ENCODE data around the gene DCLRE1C. TPM values are rescaled to one million over a fixed set of nuclear protein-coding genes. Genes with fewer than 3 reads are reported as not detected.

DCLRE1C gene
- total RNA-seq, 2 donors from 2014 or later, result 11.5 to 20.8 TPM

DNA sequence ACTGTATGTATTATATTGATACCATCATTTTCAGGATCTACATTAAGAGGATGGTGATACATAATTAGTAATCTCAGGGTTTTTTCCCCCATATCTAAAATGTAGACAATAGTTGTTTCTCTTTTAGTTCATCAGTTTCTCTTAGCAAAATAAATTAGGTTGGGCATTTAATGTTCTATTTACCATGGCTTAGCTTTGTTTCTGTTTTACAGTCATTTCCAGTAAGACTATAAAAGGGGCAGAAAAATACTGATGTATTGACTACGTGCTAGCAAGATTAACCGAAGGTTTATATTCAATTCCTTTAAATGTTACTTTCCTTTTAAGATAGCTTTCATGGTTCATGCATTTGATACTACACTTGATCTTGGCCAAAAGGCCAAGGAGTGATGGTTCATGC is 49.0 kb downstream of the DCLRE1C start:
- peak overlapping the region in 1 of 2 donors; percentile 71 for H3K27ac ChIP-seq
- intact Hi-C loops (cut with DNase I), result no loop called here
- 74% methylated on average over 2 of the region's 2 CpGs for WGBS

DNA sequence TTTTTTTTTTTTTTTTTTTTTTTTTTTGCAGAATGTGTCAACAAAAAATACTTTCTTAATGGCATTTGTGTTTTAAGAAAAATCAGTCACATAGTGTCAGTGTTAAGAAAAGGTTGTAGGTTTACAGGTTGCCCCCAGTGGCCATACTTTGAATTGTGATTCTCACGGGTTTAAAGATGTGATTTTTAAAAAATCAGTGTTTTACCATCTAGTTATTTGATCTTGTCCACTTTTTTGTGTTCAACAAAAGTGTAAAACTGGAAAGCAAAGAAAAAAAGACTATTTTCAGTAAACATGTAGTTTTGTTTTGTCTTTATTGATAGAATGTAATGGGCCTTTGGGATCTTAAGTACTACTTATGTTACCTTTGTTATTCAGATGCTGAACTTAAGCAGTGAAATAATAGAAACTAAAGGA is 49.6 kb downstream of the DCLRE1C start:
- no peaks in the 10 kb centered on the region for H3K27me3 ChIP-seq (replicated peaks; ENCODE audit: insufficient read depth)
- no peaks in the 10 kb centered on the region for H3K36me3 ChIP-seq
- intact Hi-C loops (cut with DNase I), result no loop called here
- DNase-seq (ENCODE audit: low spot score), result no peak
- 67% methylated on average over 1 of the region's 1 CpG for WGBS
- H3K9me3 ChIP-seq, result no peaks in the 10 kb centered on the region
- TF ChIP-seq POLR2A (IDR thresholded peaks at IDR 0.05), result no peak
- TF ChIP-seq, protein P1, sequence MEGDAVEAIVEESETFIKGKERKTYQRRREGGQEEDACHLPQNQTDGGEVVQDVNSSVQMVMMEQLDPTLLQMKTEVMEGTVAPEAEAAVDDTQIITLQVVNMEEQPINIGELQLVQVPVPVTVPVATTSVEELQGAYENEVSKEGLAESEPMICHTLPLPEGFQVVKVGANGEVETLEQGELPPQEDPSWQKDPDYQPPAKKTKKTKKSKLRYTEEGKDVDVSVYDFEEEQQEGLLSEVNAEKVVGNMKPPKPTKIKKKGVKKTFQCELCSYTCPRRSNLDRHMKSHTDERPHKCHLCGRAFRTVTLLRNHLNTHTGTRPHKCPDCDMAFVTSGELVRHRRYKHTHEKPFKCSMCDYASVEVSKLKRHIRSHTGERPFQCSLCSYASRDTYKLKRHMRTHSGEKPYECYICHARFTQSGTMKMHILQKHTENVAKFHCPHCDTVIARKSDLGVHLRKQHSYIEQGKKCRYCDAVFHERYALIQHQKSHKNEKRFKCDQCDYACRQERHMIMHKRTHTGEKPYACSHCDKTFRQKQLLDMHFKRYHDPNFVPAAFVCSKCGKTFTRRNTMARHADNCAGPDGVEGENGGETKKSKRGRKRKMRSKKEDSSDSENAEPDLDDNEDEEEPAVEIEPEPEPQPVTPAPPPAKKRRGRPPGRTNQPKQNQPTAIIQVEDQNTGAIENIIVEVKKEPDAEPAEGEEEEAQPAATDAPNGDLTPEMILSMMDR (IDR thresholded peaks at IDR 0.05), result peak in 3 of 4 experiments; percentile 24 to 42 (median 26)
- H3K4me3 ChIP-seq, result no peak overlapping the region
- H3K4me1 ChIP-seq (replicated peaks), result no peaks in the 10 kb centered on the region
- no peak overlapping the region for H3K27ac ChIP-seq

More for the DNA sequence above, 49.0 kb downstream of the DCLRE1C start:
- no peak for TF ChIP-seq POLR2AphosphoS5 (IDR thresholded peaks at IDR 0.05)
- no peak for TF ChIP-seq POLR2A (IDR thresholded peaks at IDR 0.05)
- TF ChIP-seq, protein P1 (IDR thresholded peaks at IDR 0.05), result no peak
- Histone ChIP-seq H3K4me3 (no peak overlapping the region), H3K9me3 (no peaks in the 10 kb centered on the region), H3K4me1 (replicated peaks) (peaks cover 3% of the 10 kb centered on the region), H3K36me3 (no peaks in the 10 kb centered on the region), H3K27me3 (replicated peaks; ENCODE audit: insufficient read depth) (no peaks in the 10 kb centered on the region)
- no peak for DNase-seq (ENCODE audit: low spot score)

DNA sequence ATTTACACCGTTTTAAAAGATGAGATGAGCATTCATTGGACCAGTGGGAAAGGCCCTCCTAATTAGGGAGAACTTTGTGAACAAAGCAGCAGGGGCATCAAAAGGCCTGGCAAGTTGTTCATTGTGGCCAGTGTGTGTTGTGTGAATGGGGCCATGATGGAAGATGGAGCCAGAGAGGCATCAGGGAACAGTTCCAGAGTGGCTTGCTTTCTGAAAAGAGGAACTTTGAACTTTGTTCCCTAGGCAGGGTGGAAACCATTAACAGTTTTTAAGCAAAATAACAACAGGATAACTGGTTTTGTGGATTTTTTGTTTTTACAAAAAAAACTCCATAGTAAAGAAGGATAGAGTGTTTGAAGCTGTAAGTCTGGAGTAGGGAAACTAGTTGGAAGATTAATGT is 62.7 kb downstream of the DCLRE1C start:
- DNase-seq (ENCODE audit: low spot score), result no peak
- H3K27ac ChIP-seq, result no peak overlapping the region
- H3K36me3 ChIP-seq, result no peaks in the 10 kb centered on the region
- H3K4me1 ChIP-seq (replicated peaks), result no peaks in the 10 kb centered on the region
- WGBS, result 96% methylated on average over 1 of the region's 1 CpG
- no peak overlapping the region for H3K4me3 ChIP-seq
- no peaks in the 10 kb centered on the region for H3K27me3 ChIP-seq (replicated peaks; ENCODE audit: insufficient read depth)
- intact Hi-C loops (cut with DNase I), result no loop called here
- H3K9me3 ChIP-seq, result no peaks in the 10 kb centered on the region
- TF ChIP-seq POLR2A (IDR thresholded peaks at IDR 0.05) (no peak), POLR2AphosphoS5 (IDR thresholded peaks at IDR 0.05) (no peak)
- TF ChIP-seq, protein P1 (IDR thresholded peaks at IDR 0.05), result no peak

DNA sequence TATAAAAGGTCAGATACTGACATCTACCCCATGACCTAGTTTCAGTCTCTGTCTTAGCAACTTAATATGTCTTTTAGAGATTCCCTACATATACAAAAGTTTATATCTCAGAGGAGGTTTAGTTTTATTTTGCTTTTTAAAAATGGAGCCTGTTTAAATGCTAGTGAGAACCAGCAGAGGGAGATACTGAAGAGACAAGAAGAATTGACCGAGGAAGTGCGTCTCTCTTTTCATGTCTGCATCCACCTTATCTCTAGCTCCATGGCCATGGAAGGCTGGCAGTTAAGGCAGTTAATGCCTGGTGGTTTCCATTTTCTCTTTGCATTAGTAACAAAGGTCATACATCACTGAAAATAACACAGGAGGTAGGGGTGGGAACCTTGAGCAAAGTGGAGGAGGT is 64.6 kb downstream of the DCLRE1C start:
- 88% methylated on average over 2 of the region's 2 CpGs for WGBS
- DNase-seq (ENCODE audit: low spot score), result no peak
- TF ChIP-seq, protein P1 (IDR thresholded peaks at IDR 0.05), result peak in 2 of 4 experiments; percentile 11 to 19
- no peak for TF ChIP-seq POLR2AphosphoS5 (IDR thresholded peaks at IDR 0.05)
- no peak overlapping the region for H3K27ac ChIP-seq
- no peaks in the 10 kb centered on the region for H3K4me1 ChIP-seq (replicated peaks)
- no peaks in the 10 kb centered on the region for H3K27me3 ChIP-seq (replicated peaks; ENCODE audit: insufficient read depth)
- no peak overlapping the region for H3K4me3 ChIP-seq
- no peaks in the 10 kb centered on the region for H3K9me3 ChIP-seq
- intact Hi-C loops (cut with DNase I), result no loop called here
- H3K36me3 ChIP-seq, result no peaks in the 10 kb centered on the region

DNA sequence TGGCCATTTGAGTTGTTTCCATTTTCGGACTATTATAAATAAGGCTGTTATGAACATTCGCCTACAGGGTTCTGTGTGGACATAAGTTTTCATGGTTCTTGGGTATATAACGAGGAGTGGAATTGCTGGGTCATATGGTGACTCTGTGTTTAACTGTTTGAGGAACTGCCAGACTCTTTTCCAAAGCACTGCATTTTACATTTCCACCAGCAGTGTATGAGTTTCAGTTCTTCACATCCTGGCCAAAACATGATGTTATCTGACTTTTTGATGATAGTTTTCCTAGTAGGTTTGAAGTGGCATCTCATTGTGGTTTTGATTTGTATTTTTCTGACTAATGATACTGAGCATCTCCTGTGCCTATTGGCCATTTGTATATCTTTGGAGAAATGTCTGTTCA is 69.8 kb downstream of the DCLRE1C start:
- DNase-seq (ENCODE audit: low spot score), result no peak
- Histone ChIP-seq H3K4me3 (no peak overlapping the region), H3K27ac (no peak overlapping the region), H3K36me3 (no peaks in the 10 kb centered on the region), H3K9me3 (no peaks in the 10 kb centered on the region), H3K4me1 (replicated peaks) (no peaks in the 10 kb centered on the region), H3K27me3 (replicated peaks; ENCODE audit: insufficient read depth) (no peaks in the 10 kb centered on the region)
- intact Hi-C loops (cut with DNase I), result no loop called here
- WGBS, result 86% methylated on average over 3 of the region's 3 CpGs
- no peak for TF ChIP-seq POLR2AphosphoS5 (IDR thresholded peaks at IDR 0.05)
- TF ChIP-seq, protein P1 (IDR thresholded peaks at IDR 0.05), result no peak
- no peak for TF ChIP-seq POLR2A (IDR thresholded peaks at IDR 0.05)

Data from prostate gland (tissue), 2 donors.